Measurements from ENCODE around the gene UIMC1. TPM values are rescaled to one million over a fixed set of nuclear protein-coding genes. Genes with fewer than 3 reads are reported as not detected.

Gene UIMC1
- total and polyA plus RNA-seq, 3 donors from 2014 or later: 78.3 to 141 (median 89.9) TPM

DNA sequence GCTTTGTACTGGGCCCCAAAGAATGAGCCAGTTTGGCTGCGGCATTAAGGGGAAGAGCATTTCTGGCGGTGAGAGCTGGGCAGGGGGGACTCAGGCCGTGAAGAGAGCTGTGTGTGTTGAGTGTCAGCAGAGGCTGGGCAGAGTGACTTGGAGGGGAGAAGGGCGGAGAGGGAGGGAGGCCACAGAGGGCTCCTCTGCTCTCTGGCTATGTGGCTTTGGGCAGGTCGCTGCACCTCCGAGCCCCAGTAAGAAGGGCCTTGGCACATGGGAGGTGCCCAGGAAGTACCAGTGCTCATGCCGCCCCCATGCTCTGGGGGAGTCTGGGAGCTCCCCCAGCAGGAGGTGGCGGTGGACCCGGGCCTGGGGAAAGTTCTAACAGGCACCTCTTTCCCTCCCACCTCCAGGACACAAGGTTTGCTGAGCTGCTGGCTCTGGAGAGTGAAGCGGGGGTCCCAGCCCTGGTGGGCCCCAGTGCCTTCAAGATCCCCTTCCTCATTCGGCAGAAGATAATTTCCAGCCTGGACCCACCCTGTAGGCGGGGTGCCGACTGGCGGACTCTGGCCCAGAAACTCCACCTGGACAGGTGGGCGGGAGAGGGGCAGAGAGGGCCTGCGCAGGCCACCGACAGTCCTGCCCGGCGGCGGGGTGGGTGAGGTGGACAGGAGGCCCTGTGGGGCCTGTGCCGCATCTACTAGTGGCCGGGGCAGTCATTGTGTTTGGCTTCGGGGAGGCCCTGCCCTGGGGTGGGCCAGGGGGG lies 127.5 kb downstream of the UIMC1 start:
- Histone ChIP-seq H3K27ac (no peak overlapping the region), H3K27me3 (no peaks in the 10 kb centered on the region), H3K36me3 (ENCODE audit: low read depth, missing control alignments) (no peaks in the 10 kb centered on the region), H3K9me3 (no peaks in the 10 kb centered on the region), H3K4me1 (no peaks in the 10 kb centered on the region), H3K4me3 (no peak overlapping the region)
- no peak for DNase-seq
- TF ChIP-seq POLR2A (IDR thresholded peaks at IDR 0.05) (no peak), CTCF (IDR thresholded peaks at IDR 0.05) (no peak)
- intact Hi-C loops (cut with DNase I; ENCODE audit: low total_unique reads): no loop called here
- 82 to 86% methylated on average over 9 to 23 of the region's 23 CpGs for WGBS, 2 donors

- intact Hi-C loops (cut with DNase I; ENCODE audit: low total_unique reads): no loop called here
- Histone ChIP-seq H3K36me3 (ENCODE audit: low read depth, missing control alignments) (no peaks in the 10 kb centered on the region), H3K4me3 (no peak overlapping the region), H3K27me3 (no peaks in the 10 kb centered on the region), H3K9me3 (no peaks in the 10 kb centered on the region), H3K4me1 (no peaks in the 10 kb centered on the region), H3K27ac (no peak overlapping the region)
- WGBS, 2 donors: 91% methylated on average over 12 of the region's 12 CpGs
- TF ChIP-seq POLR2A (IDR thresholded peaks at IDR 0.05) (no peak), CTCF (IDR thresholded peaks at IDR 0.05) (no peak)
- no peak for DNase-seq
These were observed 128.1 kb downstream of the UIMC1 start for GRCh38 chr5:176878463-176878862.

DNA sequence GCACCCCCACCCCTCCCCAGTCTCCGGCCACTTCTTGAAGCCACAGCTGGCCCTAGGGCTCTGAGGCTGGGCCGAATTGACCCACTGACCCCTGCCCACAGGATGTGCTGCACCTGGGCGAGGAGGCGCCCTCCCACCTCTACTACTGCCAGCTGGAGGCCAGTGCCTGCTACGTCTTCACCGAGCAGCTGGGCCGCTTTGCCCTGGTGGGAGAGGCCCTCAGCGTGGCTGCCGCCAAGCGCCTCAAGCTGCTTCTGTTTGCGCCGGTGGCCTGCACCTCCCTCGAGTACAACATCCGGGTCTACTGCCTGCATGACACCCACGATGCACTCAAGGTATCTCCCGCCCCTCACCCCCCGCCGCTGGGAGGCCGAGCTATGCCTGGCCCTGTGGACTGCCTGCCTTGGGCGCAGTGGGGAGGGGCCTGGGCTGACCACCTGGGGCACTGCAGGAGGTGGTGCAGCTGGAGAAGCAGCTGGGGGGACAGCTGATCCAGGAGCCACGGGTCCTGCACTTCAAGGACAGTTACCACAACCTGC lies 128.7 kb downstream of the UIMC1 start:
- Histone ChIP-seq H3K4me3 (no peak overlapping the region), H3K36me3 (ENCODE audit: low read depth, missing control alignments) (no peaks in the 10 kb centered on the region), H3K4me1 (no peaks in the 10 kb centered on the region), H3K27ac (no peak overlapping the region), H3K9me3 (no peaks in the 10 kb centered on the region), H3K27me3 (no peaks in the 10 kb centered on the region)
- WGBS, 2 donors: 72 to 91% methylated on average over 13 to 21 of the region's 21 CpGs
- no peak for DNase-seq
- no peak for TF ChIP-seq CTCF (IDR thresholded peaks at IDR 0.05)
- TF ChIP-seq POLR2A (IDR thresholded peaks at IDR 0.05): no peak
- intact Hi-C loops (cut with DNase I; ENCODE audit: low total_unique reads): no loop called here

- H3K27ac ChIP-seq: no peak overlapping the region
- no peaks in the 10 kb centered on the region for H3K36me3 ChIP-seq (ENCODE audit: low read depth, missing control alignments)
- no peaks in the 10 kb centered on the region for H3K9me3 ChIP-seq
- 54 to 80% methylated on average over 7 to 24 of the region's 24 CpGs for WGBS, 2 donors
- no peaks in the 10 kb centered on the region for H3K27me3 ChIP-seq
- no peak overlapping the region for H3K4me3 ChIP-seq
- no peak for DNase-seq
- intact Hi-C loops (cut with DNase I; ENCODE audit: low total_unique reads): no loop called here
- TF ChIP-seq CTCF (IDR thresholded peaks at IDR 0.05) (no peak), POLR2A (IDR thresholded peaks at IDR 0.05) (no peak)
- H3K4me1 ChIP-seq: no peaks in the 10 kb centered on the region
These were observed 129.8 kb downstream of the UIMC1 start for GRCh38 chr5:176876506-176877431.

Measured in testis (tissue), 3 donors.